ENCODE data around the gene PLPP2.

Gene PLPP2

GRCh38 chr19:294341-294945 lies 3.2 kb upstream of the PLPP2 start:
- peak; percentile 61 for DNase-seq

GRCh38 chr19:293436-294110 lies 2.4 kb upstream of the PLPP2 start:
- no peak for DNase-seq

- no peak for DNase-seq
These were observed 1.7 kb upstream of the PLPP2 start for GRCh38 chr19:292951-293350.

- no peak for DNase-seq
These were observed 1.2 kb upstream of the PLPP2 start for GRCh38 chr19:292281-292884.

- peak; percentile 43 for DNase-seq
These were observed 518 bp upstream of the PLPP2 start for GRCh38 chr19:291561-292280.

- peak; percentile 33 for DNase-seq
These were observed 714 bp downstream of the PLPP2 start for GRCh38 chr19:290372-291005.

- DNase-seq, result peak; percentile 21
These were observed 1.4 kb downstream of the PLPP2 start for GRCh38 chr19:289651-290371.

GRCh38 chr19:288911-289310 lies 2.3 kb downstream of the PLPP2 start:
- no peak for DNase-seq

- DNase-seq, result no peak
These were observed 3.8 kb downstream of the PLPP2 start for GRCh38 chr19:287381-287871.

- no peak for DNase-seq
These were observed 7.8 kb downstream of the PLPP2 start for GRCh38 chr19:283395-283794.

GRCh38 chr19:282501-282900 lies 8.7 kb downstream of the PLPP2 start:
- DNase-seq, result no peak

- no peak for DNase-seq
These were observed 9.2 kb downstream of the PLPP2 start for GRCh38 chr19:281992-282391.

- no peak for DNase-seq
These were observed 9.9 kb downstream of the PLPP2 start for GRCh38 chr19:281156-281853.

- DNase-seq, result no peak
These were observed 10.6 kb downstream of the PLPP2 start for GRCh38 chr19:280541-281009.

GRCh38 chr19:279656-280055 lies 11.5 kb downstream of the PLPP2 start:
- DNase-seq, result no peak

- DNase-seq, result no peak
These were observed 12.0 kb downstream of the PLPP2 start for GRCh38 chr19:279231-279630.

- no peak for DNase-seq
These were observed 13.5 kb downstream of the PLPP2 start for GRCh38 chr19:277581-278165.

GRCh38 chr19:277131-277530 lies 14.1 kb downstream of the PLPP2 start:
- no peak for DNase-seq

GRCh38 chr19:275958-276646 lies 15.1 kb downstream of the PLPP2 start:
- DNase-seq, result no peak

GRCh38 chr19:275000-275399 lies 16.2 kb downstream of the PLPP2 start:
- no peak for DNase-seq

Measured in right kidney (tissue), 1 donor.